ENCODE results near the gene DHX36. TPM values are rescaled to one million over a fixed set of nuclear protein-coding genes. Genes with fewer than 3 reads are reported as not detected.

The DHX36 gene
- total and polyA plus RNA-seq, 7 donors: 41.8 to 117 (median 72.3) TPM

- ATAC-seq (no peak), DNase-seq (no peak)
- no peak for TF ChIP-seq CTCF (IDR thresholded peaks at IDR 0.05)
- H3K9me3 ChIP-seq: no peaks in the 10 kb centered on the region
- H3K4me3 ChIP-seq: no peak overlapping the region
- no peak overlapping the region for H3K27ac ChIP-seq
- intact Hi-C loops (cut with DNase I): loop anchor here in 1 of 2 donors (5.0 kb wide), 1 partner anchor 42 kb away; the partner anchor contains the start of gene DHX36
- H3K36me3 ChIP-seq (ENCODE audit: insufficient read depth in 1 of 2, low read depth in 1 of 2): peaks cover 5 to 100% of the 10 kb centered on the region in 2 donors
- H3K27me3 ChIP-seq (ENCODE audit: insufficient read depth in 3 of 3, low read length in 2 of 3): no peaks in the 10 kb centered on the region
- H3K4me1 ChIP-seq: no peaks in the 10 kb centered on the region
- WGBS, 3 donors: 95 to 100% (median 96%) methylated on average over 1 of the region's 1 CpG
Observed at GRCh38 chr3:154280161-154280560, 44.1 kb downstream of the DHX36 start.

- Histone ChIP-seq H3K9me3 (no peaks in the 10 kb centered on the region), H3K36me3 (ENCODE audit: insufficient read depth in 1 of 2, low read depth in 1 of 2) (peaks cover 5 to 100% of the 10 kb centered on the region in 2 donors), H3K27me3 (ENCODE audit: insufficient read depth in 3 of 3, low read length in 2 of 3) (no peaks in the 10 kb centered on the region), H3K4me1 (no peaks in the 10 kb centered on the region), H3K27ac (no peak overlapping the region), H3K4me3 (no peak overlapping the region)
- no peak for TF ChIP-seq CTCF (IDR thresholded peaks at IDR 0.05)
- DNase-seq (no peak), ATAC-seq (no peak)
- intact Hi-C loops (cut with DNase I): loop anchor here in 1 of 2 donors (5.0 kb wide), 1 partner anchor 36 kb away; no protein-coding TSS in a partner anchor
- WGBS, 3 donors: 65 to 73% (median 72%) methylated on average over 2 of the region's 2 CpGs
Observed at GRCh38 chr3:154275965-154276364, 48.3 kb downstream of the DHX36 start.

GRCh38 chr3:154275292-154275691, 49.0 kb downstream of the DHX36 start:
- no peak overlapping the region for H3K27ac ChIP-seq
- no peaks in the 10 kb centered on the region for H3K9me3 ChIP-seq
- no peaks in the 10 kb centered on the region for H3K27me3 ChIP-seq (ENCODE audit: insufficient read depth in 3 of 3, low read length in 2 of 3)
- TF ChIP-seq CTCF (IDR thresholded peaks at IDR 0.05): no peak
- peaks cover 5 to 96% of the 10 kb centered on the region in 2 donors for H3K36me3 ChIP-seq (ENCODE audit: insufficient read depth in 1 of 2, low read depth in 1 of 2)
- 57 to 88% (median 85%) methylated on average over 2 of the region's 2 CpGs for WGBS, 3 donors
- intact Hi-C loops (cut with DNase I): loop anchor here in 1 of 2 donors (5.0 kb wide), 1 partner anchor 37 kb away; no protein-coding TSS in a partner anchor
- DNase-seq: no peak
- no peak overlapping the region for H3K4me3 ChIP-seq
- ATAC-seq: no peak
- H3K4me1 ChIP-seq: no peaks in the 10 kb centered on the region

GRCh38 chr3:154274348-154274747, 49.9 kb downstream of the DHX36 start:
- intact Hi-C loops (cut with DNase I): no loop called here
- no peak for ATAC-seq

More at GRCh38 chr3:154274348-154274747, 49.9 kb downstream of the DHX36 start:
- no peak overlapping the region for H3K4me3 ChIP-seq
- no peaks in the 10 kb centered on the region for H3K27me3 ChIP-seq (ENCODE audit: insufficient read depth in 3 of 3, low read length in 2 of 3)
- no peaks in the 10 kb centered on the region for H3K4me1 ChIP-seq
- WGBS, 3 donors: 46 to 53% (median 48%) methylated on average over 2 of the region's 2 CpGs
- H3K27ac ChIP-seq: no peak overlapping the region
- H3K36me3 ChIP-seq (ENCODE audit: insufficient read depth in 1 of 2, low read depth in 1 of 2): peaks cover 6 to 91% of the 10 kb centered on the region in 2 donors
- H3K9me3 ChIP-seq: no peaks in the 10 kb centered on the region
- no peak for TF ChIP-seq CTCF (IDR thresholded peaks at IDR 0.05)
- no peak for DNase-seq
